Erythroblast (primary cell): ENCODE data around the gene BMERB1.

Experiments
- DNase-seq, 2 experiments: peaks; one replicate each; lab custom pipeline; 2025; lab: John Stamatoyannopoulos, UW
- GATA1 ChIP-seq: IDR thresholded peaks from 2 replicates; pipeline ENCODE4 v1.6.1; 2011; ENCODE audit warnings: low read depth, mild to moderate bottlenecking, control low read depth, low read length, moderate library complexity
- POLR2A ChIP-seq: IDR thresholded peaks from 2 replicates; pipeline ENCODE4 v1.6.1; 2011; ENCODE audit warnings: mild to moderate bottlenecking, low read length

The BMERB1 gene

DNA sequence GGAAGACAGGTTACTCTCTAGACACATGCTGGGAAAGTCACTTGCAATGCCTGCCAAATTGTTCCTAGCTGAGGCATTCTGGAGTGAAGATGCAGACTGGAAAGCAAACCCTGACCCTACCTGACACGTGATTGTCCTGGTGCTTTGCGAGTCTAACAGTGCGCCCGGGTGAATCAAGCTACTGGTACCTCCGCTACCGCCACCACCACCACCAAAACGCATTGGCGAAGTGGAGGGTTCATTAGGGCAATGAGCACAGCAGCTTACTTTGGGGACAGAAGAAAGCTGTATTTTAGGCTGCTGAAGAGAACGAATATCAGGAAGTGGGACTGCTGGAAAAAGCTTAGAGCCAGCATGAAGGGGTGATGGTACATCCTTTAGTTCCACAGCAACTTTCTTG is 201.5 kb downstream of the BMERB1 start:
- no peak for DNase-seq
- TF ChIP-seq POLR2A (no peak), GATA1 (no peak)

GRCh38 chr16:15636392-15636873 is 202.0 kb downstream of the BMERB1 start:
- TF ChIP-seq GATA1: no peak
- TF ChIP-seq POLR2A: no peak
- DNase-seq: no peak
